Stimulated activated CD8-positive, alpha-beta memory T cell treated with anti-CD3 and anti-CD28 coated beads, Interleukin-12 subunit alpha, Interleukin-12 subunit beta, amount 100 ng/mL, for 1 hour (primary cell): ENCODE measurements around the gene PNRC1.
"Not testable (repeated sequence)": the region's sequence is repeated elsewhere in the genome, so short reads cannot be mapped to it uniquely, and the experiment has no call there.

ENCODE experiments used
- DNase-seq: peaks from one replicate; pipeline ENCODE4 v3.0.0-alpha.2; 2020; ENCODE audit warnings: low read depth

PNRC1 gene

DNA sequence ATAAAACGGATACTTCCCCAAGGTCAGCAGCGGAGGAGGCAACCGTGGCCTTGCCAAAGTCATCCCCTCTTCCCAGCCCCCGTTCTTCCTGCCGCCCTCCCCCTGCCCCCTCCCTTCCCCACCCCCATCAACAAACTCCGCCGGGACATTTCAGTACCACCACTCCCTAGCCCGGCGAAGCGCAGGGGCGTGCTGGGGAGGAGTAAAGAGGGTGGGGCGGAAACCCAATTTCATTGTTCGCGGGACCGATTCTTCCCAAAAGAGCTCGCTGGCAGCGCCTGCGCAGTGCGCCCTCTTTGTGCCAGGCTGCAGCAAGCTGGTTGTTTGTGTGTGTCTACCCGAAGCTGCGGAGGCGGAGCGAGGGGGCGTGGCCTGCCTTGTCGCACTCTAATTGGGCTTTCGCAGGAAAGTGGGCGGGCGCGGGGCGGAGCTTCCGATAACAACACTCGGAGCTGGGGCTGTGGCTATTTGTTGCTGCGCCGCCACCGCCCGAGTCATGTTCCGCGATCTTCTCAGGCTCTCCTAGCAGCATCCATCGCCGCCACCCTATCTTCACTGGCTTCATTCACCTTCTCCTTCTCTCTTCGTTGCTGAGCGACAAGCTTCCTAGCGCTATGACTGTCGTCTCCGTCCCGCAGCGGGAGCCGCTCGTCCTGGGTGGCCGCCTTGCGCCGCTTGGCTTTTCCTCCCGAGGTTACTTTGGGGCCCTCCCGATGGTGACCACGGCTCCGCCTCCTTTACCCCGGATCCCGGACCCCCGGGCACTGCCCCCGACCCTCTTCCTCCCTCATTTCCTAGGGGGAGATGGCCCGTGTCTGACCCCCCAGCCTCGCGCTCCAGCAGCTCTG is at the start of gene PNRC1:
Gene PNRC1 (plus strand): TSS at position 471 of the 848 bp plus-strand sequence. CDS start 144 bp downstream, at position 615.
- peak; percentile 100 for DNase-seq

DNA sequence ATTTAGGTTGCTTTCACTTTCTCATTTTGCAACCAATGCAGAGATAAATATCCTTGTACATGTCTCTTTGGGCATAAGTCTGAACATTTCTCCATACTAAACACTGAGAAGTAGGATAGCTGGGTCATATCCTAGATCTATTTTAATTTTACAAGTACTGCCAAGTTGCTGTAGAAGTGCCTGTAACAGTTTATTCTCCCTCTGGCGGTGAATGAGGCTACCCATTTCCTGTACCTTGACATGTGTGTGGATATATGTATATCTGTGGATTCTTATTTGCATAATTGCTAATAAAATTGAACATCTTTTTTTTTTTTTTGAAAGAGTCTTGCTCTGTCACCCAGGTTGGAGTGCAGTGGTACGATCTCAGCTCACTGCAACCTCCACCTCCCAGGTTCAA is 48.0 kb upstream of the PNRC1 start:
- no peak for DNase-seq

GRCh38 chr6:89033461-89033860 is 47.1 kb upstream of the PNRC1 start:
- DNase-seq: no peak

GRCh38 chr6:89034116-89034515 is 46.4 kb upstream of the PNRC1 start:
- not testable (repeated sequence) for DNase-seq

DNA sequence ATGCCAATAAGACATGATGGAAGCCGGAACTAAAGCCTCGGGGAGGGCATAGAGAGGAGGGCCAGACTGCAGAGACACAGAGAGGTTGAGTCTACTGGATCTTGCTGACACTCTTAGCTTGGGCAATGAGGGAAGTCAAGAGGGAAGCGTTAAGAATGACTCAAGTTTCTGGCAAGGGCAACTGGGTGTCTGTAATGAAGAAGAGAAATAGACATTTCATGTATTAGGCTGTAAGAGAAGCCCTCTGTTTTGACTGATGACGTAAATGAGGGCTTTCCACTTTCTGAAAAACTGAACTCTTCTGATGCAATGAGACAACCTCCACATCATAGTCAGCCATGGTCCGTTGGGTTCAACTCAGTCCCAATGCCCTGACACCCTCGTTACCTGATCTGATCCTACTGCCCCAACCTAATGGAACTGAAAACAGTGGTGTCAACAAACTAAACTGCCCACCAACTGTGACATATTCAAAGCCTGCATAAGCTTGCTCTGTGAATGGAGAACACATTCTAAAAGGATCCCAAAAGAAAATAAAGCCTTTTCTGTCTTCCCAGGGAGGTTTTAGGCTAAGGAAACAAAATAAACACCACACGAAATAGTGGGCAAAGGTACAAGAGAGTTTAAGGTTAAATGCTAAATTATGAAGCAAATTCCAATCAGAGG is 45.8 kb upstream of the PNRC1 start:
- DNase-seq: no peak

GRCh38 chr6:89035252-89036101 is 45.1 kb upstream of the PNRC1 start:
- DNase-seq: no peak

DNA sequence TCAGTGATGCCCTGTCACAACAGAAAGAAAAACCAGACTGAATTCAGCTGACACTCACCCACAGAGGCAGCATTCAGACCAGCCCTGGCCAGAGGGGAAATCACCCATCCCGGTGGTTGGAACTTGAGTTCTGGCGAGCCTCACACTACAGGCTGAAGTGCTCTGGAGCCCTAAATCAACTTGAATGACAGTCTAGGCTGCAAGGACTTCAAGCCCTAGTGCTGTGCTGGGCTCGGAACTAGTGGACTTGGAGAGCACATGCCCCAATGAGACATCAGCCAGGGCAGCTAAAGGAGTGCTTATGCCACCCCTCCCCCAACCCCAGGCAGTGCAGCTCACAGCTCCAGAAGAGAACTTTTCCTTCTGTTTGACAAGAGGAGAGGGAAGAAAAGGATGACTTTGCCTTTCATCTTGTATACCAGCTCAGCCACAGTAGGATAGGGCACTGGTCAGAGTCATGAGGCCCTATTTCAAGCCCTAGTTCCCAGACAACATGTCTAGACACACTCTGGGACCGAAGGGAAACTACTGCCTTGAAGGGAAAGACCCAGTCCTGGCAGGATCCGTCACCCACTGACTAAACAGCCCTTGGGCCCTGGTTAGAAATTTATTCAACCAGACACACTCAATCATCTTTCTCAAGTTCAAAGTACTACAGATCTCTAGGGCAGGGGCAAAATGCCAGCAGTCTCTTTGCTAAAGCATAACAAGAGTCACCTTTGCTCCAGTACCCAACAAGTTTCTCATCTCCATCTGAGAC is 43.2 kb upstream of the PNRC1 start:
- DNase-seq: no peak

DNA sequence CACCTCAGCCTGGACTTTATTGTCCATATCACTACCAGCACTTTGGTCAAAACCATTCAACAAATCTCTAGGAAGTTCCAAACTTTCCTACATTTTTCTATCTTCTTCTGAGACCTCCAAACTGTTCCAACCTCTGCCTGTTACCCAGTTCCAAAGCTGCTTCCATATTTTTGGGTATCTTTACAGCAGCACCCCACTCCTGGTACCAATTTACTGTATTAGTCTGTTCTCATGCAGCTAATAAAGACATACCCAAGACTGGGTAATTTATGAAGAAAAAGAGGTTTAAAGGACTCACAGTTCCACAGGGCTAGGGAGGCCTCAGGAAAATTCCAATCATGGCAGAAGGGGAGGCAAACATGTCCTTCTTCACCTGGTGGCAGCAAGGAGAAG is 42.7 kb upstream of the PNRC1 start:
- not testable (repeated sequence) for DNase-seq

DNA sequence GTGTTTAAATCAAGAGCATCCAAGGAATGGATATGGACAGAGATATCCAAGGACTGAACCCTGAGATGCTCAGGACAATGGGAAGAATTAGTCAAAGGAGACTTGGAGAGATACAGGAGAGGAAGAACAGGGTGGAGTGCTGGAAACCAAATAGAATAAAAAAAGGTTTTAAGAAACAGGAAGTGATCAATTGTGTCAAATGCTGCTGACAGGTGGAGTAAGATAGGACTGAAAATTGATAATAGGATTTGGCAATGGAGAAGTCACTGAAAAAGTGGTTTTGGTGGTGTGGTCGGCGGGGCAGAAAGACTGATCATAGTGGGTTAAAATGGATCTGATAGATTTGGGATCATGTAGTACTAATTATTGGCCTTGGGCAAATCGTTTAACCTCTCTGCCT is 37.9 kb upstream of the PNRC1 start:
- DNase-seq: no peak

GRCh38 chr6:89044328-89045010 is 36.1 kb upstream of the PNRC1 start:
- DNase-seq: no peak

DNA sequence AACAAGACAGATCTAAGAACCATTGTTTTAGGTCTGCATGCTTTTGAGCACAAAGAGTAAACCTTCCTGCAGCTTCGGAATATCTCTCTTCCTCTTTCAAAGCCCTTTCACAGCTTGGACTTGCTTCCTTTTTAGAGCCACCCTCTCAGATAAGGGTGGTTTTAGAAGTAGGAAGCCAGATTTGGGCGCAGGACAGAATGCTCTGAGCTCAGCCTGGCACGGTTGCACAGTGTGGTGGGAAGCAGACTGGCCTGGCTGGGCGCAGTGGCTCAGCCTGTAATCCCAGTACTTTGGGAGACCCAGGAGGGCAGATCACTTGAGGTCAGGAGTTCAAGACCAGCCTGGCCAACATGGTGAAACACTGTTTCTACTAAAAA is 35.6 kb upstream of the PNRC1 start:
- DNase-seq: no peak

- no peak for DNase-seq
These were observed 35.0 kb upstream of the PNRC1 start for GRCh38 chr6:89045576-89045975.

DNA sequence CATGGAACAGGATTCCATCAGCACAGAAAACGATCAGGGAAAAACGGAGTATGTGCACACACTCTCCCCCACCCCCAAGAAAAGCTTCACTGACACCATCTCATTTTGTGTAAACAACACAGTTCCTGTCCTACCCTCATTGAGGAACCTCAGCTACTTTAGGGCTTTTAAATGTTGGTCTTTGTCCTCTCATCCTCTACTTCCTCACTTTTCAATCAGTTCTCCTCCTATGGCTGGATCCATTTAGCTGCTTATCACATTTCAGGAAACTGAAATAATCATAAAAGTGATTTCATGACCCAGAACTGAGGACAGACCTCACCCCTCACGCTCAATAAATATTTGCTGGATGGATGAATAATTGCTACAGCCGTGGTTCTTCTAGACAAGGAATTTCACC is 33.1 kb upstream of the PNRC1 start:
- DNase-seq: no peak

GRCh38 chr6:89048288-89048923 is 32.1 kb upstream of the PNRC1 start:
- no peak for DNase-seq

DNA sequence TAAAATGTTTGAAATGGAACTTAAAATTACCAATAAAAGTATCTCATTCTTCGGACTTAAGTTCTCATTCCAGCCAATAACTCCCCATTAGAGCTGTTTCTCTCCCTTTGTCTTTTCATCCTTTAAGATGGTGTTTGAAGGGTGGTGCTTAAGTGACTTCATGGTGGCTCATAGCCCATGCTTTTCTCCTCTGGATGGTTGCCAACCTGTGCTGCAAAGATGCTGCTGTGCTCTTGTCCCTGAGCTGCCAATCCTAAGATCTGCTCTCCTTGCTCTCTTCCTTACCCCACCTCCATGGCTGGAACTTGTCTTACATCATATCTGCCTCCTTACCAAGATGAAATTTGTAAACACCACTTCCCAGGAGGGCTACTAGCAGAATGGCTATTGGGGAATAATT is 31.6 kb upstream of the PNRC1 start:
- DNase-seq: no peak

- DNase-seq: no peak
These were observed 30.4 kb upstream of the PNRC1 start for GRCh38 chr6:89050155-89050554.

DNA sequence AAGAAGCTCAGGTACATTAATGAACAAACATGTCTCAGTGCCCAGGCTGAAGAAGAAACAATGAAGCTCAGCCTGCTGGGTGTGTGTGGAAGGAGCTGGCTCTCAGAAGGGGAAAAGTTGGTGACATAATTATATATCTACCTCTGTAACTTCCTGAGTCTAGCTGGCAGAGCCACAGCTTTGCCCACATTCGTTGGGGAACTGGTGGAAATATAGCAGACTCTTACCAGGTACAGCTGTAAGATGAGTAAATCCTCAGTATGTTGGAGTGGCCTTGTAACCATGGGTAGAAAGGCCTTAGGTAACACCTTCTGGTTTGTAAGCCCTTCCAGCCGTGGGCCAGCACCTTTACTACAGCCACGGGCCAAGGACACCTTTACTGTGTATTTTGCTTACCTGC is 29.9 kb upstream of the PNRC1 start:
- DNase-seq: no peak

DNA sequence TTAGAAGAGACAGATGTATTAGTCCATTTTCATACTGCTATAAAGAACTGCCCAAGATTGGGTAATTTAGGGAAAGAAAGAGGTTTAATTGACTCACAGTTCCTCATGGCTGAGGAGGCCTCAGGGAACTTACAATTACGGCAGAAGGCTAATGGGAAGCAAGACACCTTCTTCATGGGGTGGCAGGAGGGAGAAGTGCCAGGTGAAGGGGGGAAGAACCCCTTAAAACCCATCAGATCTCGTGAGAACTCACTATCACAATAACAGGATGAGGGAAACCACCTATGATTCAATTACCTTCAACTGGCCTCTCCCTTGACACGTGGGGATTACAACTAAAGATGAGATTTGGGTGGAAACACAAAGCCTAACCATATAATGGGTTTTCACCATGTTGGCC is 28.9 kb upstream of the PNRC1 start:
- DNase-seq: no peak

- DNase-seq: no peak
These were observed 26.3 kb upstream of the PNRC1 start for GRCh38 chr6:89054208-89054607.

- DNase-seq: no peak
These were observed 22.8 kb upstream of the PNRC1 start for GRCh38 chr6:89057759-89058158.

- DNase-seq: no peak
These were observed 21.9 kb upstream of the PNRC1 start for GRCh38 chr6:89058627-89059026.
